ENCODE measurements around the gene F8.

Gene F8

DNA sequence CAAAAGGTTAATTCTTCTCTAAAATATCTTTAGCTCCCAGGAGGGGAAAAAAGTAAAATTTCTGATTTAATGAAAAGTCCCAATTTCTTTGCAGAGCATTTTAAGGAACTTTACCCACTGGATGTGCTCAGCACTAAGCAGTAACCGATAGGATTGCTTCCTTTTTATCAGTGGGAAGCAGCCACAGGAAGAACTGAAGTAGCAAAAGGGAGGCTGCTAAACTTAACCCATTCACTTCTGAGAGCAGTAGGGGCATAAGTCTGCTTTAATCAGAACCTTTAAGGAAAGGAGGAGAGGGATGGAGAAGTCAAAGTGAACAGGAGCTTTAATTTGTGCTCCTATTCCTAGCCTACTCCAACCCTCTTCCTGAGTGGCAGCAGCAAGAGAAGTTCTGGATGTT is at the start of gene F8:
TSS of gene F8 (minus strand) at position 139 of the 400 bp plus-strand sequence. CDS start 171 bp downstream, outside the sequence.
- no peak for DNase-seq (ENCODE audit: low read depth)

GRCh38 chrX:155071694-155072280 is 49.3 kb upstream of the F8 start:
- no peak for DNase-seq (ENCODE audit: low read depth)

- DNase-seq (ENCODE audit: low read depth), result peak; percentile 66
These were observed 48.6 kb upstream of the F8 start, which contains the start of the genes BRCC3, CMC4 and MTCP1 for GRCh38 chrX:155070975-155071693. TSS of gene BRCC3 (plus strand) at chrX:155071508. CDS start at chrX:155071528, 20 bp downstream. TSS of gene CMC4 (minus strand) at chrX:155071136. CDS start at chrX:155064023, 7,113 bp downstream. TSS of gene MTCP1 (minus strand) at chrX:155071136. CDS start at chrX:155066010, 5,126 bp downstream.

- no peak for DNase-seq (ENCODE audit: low read depth)
These were observed 48.1 kb upstream of the F8 start for GRCh38 chrX:155070663-155070974.

- DNase-seq (ENCODE audit: low read depth), result no peak
These were observed 47.5 kb upstream of the F8 start for GRCh38 chrX:155070038-155070437.

GRCh38 chrX:155069414-155069813 is 46.9 kb upstream of the F8 start:
- no peak for DNase-seq (ENCODE audit: low read depth)

DNA sequence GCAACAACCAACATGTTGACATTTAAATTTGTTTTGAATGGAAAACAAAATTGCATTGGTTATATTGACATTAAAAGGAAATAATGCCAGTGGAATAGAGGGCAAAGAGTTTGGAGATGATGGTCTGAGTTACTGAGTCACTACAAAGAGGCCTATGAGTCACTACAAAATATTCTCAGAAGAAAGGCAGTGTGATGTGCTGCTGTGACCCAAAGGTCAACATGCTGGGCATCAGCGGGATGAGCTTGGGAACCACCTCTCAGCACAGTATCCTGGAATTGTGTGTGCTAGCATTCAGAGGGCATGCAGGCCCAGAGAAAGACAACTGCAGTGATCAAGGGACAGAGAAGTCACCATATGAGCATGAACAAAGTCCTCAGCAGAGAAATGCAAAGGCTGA is 45.6 kb upstream of the F8 start:
- no peak for DNase-seq (ENCODE audit: low read depth)

GRCh38 chrX:155065035-155065734 is 42.7 kb upstream of the F8 start:
- no peak for DNase-seq (ENCODE audit: low read depth)

GRCh38 chrX:155061760-155062159 is 39.2 kb upstream of the F8 start:
- no peak for DNase-seq (ENCODE audit: low read depth)

DNA sequence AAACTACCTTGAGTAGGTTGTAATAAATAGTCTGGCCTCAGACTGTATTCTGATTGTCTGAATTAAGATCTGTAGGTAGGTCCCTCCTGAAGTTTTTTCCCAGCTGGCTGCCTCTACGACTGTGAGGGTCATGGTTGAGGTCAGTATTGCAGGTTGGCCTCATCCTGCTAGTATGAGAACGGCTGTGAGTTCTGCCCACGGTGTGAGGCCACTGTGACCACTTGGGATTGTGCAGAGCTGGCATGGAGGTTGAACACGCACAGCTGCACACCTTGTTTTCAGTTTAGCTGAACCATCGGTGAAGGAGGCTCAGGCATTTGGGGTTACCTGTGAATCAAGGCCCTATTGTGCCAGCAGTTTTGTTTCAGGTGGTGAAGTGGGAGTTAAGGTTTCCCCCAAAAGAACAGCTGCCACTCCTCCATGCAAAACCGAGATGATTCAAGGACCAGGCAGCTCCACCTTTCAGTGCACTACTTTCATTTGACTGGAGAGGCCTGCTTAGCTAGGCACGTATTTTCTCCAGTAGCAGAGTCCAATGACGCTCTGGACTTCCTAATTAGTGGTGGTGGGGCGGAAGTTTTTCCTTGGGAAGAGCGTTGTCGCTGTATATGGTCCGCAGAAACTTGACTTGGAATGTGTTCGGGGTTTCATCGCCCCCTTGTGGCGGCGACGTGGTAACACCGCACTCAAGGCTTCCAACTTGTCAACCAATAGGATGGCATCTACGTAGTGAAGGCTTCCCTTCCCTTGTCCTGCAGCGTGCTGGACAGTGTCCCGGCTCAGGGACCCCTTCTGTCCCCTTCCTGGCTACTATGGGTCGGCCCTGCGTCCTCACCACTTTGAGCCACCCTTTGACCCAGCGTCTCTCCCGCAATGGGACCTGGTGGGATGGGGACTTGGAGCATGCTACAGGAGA is 34.6 kb upstream of the F8 start:
- DNase-seq (ENCODE audit: low read depth), result peak; percentile 38

GRCh38 chrX:155056471-155056870 is 33.9 kb upstream of the F8 start:
- no peak for DNase-seq (ENCODE audit: low read depth)

GRCh38 chrX:155055494-155055893 is 33.0 kb upstream of the F8 start:
- DNase-seq (ENCODE audit: low read depth), result no peak

- DNase-seq (ENCODE audit: low read depth), result no peak
These were observed 31.7 kb upstream of the F8 start for GRCh38 chrX:155054255-155054654.

DNA sequence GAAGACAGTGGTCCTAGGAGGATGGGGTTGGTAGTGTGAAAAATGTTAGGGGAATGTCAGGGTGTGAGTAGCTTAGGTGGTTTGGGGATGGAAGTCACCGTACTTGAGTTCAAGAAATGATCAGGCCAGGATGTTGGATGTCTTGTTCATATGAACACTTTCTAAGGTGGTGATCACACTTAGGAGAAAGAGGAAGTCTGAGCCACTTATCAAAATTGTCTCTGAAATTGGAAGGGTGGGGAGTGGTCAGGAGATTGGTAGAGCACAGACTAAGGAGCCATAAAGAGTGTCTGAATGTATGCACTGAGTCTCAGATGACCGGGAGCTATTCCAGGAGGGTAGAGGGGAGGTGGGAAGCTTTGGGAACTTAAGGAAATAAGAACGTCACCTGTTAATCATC is 31.1 kb upstream of the F8 start:
- no peak for DNase-seq (ENCODE audit: low read depth)

DNA sequence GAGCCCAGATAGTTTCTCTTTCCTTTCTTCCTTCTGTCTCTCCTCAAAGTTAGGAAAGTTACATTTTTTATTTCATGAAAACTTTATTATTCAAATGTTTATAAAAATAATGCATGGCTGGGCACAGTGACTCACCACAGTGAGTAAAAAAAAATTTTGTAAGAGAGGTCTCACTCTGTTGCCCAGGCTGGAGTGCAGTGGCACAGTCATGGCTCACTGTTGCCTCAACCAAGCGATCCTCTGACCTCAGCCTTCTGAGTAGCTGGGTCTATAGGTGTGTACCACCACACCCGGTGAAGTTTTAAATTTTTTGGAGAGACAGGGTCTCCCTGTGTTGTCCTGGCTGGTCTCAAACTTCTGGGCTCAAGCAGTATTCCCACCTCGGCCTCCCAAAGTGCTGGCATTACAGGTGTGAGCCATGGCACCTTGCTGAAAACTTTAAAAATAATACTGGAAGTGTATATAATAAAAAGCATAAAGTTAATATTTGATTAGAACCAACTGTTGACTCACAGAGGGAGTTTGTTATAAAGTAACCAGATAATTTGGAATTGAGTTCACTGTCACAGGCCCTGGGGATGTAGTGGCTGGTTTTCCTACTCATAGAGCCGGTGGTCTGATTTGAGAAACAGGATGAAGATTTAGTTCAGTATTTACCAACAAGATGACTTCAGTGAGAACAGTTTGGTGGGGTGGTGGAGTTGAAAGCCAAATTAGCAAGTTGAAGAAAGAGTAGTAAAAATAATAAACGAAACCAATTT is 30.4 kb upstream of the F8 start:
- no peak for DNase-seq (ENCODE audit: low read depth)

GRCh38 chrX:155048977-155049619 is 26.6 kb upstream of the F8 start:
- no peak for DNase-seq (ENCODE audit: low read depth)

DNA sequence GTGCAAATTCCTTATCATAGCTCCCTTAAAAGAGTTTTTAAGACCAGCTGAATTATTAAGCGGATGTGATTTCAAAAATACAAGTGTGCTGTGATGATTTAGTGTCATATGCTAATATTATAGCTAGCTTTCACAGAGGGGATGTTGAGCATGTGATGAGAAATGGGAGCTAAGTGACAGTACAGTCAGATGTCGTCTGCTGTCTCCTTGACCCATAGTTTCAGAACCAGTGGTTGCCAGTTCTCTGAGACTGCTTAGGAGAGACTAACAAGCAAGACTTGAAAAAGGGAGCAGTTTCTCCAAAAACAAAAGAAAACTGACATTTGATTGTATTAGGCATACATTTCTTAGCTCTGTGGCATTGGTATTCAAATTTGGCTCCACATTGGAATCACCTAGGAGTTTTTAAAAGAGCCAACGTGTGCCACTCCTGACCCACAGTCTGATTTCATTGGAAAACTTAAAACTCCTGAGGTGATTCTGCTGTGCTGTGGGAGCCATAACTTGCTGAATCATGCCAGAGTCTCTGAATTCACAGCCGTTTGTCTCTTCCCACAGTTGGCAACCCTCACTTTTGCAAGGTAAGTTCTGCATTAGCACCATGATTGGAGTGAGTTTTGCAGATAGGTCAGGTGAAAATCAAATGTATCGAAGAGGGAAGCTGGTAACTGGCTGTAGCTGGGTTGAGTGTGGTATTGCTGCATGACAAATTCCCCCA is 24.4 kb upstream of the F8 start:
- DNase-seq (ENCODE audit: low read depth), result no peak

DNA sequence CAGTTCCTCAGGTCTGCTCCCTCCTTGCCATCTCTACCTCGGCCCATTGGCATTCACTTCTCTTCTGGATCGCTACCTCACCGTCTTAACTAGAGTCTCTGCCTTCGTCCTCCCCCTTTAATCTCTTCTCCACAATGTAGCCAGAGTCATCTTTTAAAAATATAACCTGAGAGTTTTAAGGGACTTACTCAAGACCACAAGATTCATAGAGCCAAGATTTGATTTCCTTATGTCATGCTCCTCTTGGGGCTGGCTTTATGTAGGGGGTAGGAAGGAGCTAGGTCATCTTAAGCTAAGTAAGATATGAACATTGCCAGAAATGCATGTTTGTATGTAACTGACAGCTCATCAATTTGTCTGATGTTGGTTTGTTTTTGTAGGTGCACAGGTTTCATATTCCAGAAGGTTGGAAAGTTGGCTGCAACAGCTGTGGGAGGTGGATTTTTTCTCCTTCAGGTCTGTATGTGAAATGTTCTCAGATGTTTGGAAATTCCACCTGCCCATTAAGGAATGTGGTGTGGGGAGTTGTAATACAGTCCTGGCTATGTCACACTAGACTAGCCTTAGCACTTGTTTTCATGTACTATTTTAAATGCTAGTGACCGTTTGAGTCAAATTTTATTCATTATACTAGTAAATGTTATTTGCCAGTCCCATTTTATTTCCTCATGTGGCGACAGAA is 23.7 kb upstream of the F8 start:
- DNase-seq (ENCODE audit: low read depth), result no peak

DNA sequence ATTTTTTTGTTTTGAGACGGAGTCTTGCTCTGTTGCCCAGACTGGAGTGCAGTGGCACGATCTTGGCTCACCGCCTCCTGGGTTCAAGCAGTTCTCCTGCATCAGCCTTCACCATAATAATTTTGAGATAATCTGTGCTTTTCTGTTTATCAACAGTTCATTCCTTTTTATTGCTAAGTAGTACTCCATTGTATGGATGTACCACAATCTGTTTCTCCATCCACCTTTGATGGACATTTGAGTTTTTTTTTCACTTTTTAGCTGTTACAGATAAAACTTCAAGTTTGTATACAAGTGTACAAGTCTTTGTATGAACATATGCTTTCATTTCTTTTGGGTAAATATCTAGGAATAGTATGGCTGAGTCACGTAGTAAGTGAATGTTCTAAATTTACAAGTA is 13.2 kb upstream of the F8 start:
- no peak for DNase-seq (ENCODE audit: low read depth)

- DNase-seq (ENCODE audit: low read depth), result no peak
These were observed 9.1 kb upstream of the F8 start for GRCh38 chrX:155031657-155032056.

All from activated T-helper 9 cell treated with anti-CD3 and anti-CD28 coated beads, Interleukin-2, amount 50 U/mL, for 16 hours (primary cell).